Muscle layer of colon (tissue), 2 donors: ENCODE measurements around the gene GAREM1.

Source experiments
- H3K27ac ChIP-seq: one replicate; pipeline ENCODE4 v1.7.0; 2013; ENCODE audit warnings: low read depth, mild to moderate bottlenecking, low read length, moderate library complexity
- H3K27me3 ChIP-seq, 2 donors: one replicate each; pipeline ENCODE4 v1.7.0; 2013; ENCODE audit warnings: low read length in 2 of 2, mild to moderate bottlenecking in 2 of 2; ENCODE audit not compliant: insufficient read depth in 2 of 2, control insufficient read depth in 1 of 2
- H3K36me3 ChIP-seq: one replicate; pipeline ENCODE4 v1.7.0; 2013; ENCODE audit warnings: mild to moderate bottlenecking, low read length; ENCODE audit not compliant: insufficient read depth
- H3K4me1 ChIP-seq: one replicate; pipeline ENCODE4 v1.7.0; 2013; ENCODE audit warnings: mild to moderate bottlenecking, low read length; ENCODE audit not compliant: insufficient read depth
- H3K4me3 ChIP-seq, 2 donors: one replicate each; pipeline ENCODE4 v1.7.0; 2013; ENCODE audit warnings: low read length in 2 of 2, low read depth in 1 of 2, mild to moderate bottlenecking in 1 of 2, moderate library complexity in 1 of 2
- H3K9ac ChIP-seq: one replicate; pipeline ENCODE4 v1.7.0; 2013; ENCODE audit warnings: low read length
- H3K9me3 ChIP-seq: one replicate; pipeline ENCODE4 v1.7.0; 2013; ENCODE audit warnings: mild to moderate bottlenecking, low read length
- donor health status: abdominal sarcoma.
- donor health status: Adenocarcinoma of cecum.

GAREM1 gene

GRCh38 chr18:32420084-32420750 lies 50.5 kb downstream of the GAREM1 start:
- Histone ChIP-seq H3K27ac (no peak overlapping the region), H3K4me1 (peaks cover 31% of the 10 kb centered on the region), H3K36me3 (no peaks in the 10 kb centered on the region), H3K4me3 (no peak overlapping the region), H3K9ac (no peak overlapping the region), H3K27me3 (no peaks in the 10 kb centered on the region), H3K9me3 (no peaks in the 10 kb centered on the region)

- no peak overlapping the region for H3K4me3 ChIP-seq
- H3K9ac ChIP-seq = no peak overlapping the region
- H3K9me3 ChIP-seq = no peaks in the 10 kb centered on the region
- H3K27ac ChIP-seq = no peak overlapping the region
- H3K4me1 ChIP-seq = peaks cover 15% of the 10 kb centered on the region
- no peaks in the 10 kb centered on the region for H3K27me3 ChIP-seq
- H3K36me3 ChIP-seq = no peaks in the 10 kb centered on the region
Measured at GRCh38 chr18:32418148-32418547, 52.5 kb downstream of the GAREM1 start.

- H3K4me3 ChIP-seq = no peak overlapping the region
- H3K27me3 ChIP-seq = no peaks in the 10 kb centered on the region
- H3K36me3 ChIP-seq = no peaks in the 10 kb centered on the region
- H3K4me1 ChIP-seq = peaks cover 25% of the 10 kb centered on the region
- no peak overlapping the region for H3K9ac ChIP-seq
- no peak overlapping the region for H3K27ac ChIP-seq
- H3K9me3 ChIP-seq = no peaks in the 10 kb centered on the region
Measured at GRCh38 chr18:32405588-32405987, 65.1 kb downstream of the GAREM1 start.

- Histone ChIP-seq H3K27ac (no peak overlapping the region), H3K4me3 (no peak overlapping the region), H3K36me3 (no peaks in the 10 kb centered on the region), H3K9ac (no peak overlapping the region), H3K9me3 (no peaks in the 10 kb centered on the region), H3K27me3 (no peaks in the 10 kb centered on the region), H3K4me1 (peaks cover 25% of the 10 kb centered on the region)
Measured at GRCh38 chr18:32401621-32402020, 69.1 kb downstream of the GAREM1 start.

- no peak overlapping the region for H3K9ac ChIP-seq
- H3K27ac ChIP-seq = no peak overlapping the region
- H3K36me3 ChIP-seq = no peaks in the 10 kb centered on the region
- H3K9me3 ChIP-seq = no peaks in the 10 kb centered on the region
- H3K4me3 ChIP-seq = no peak overlapping the region
- no peaks in the 10 kb centered on the region for H3K27me3 ChIP-seq
- no peaks in the 10 kb centered on the region for H3K4me1 ChIP-seq
Measured at GRCh38 chr18:32393407-32393806, 77.3 kb downstream of the GAREM1 start.

GRCh38 chr18:32391126-32391525 lies 79.6 kb downstream of the GAREM1 start:
- H3K9me3 ChIP-seq = no peaks in the 10 kb centered on the region
- no peaks in the 10 kb centered on the region for H3K4me1 ChIP-seq
- H3K27ac ChIP-seq = no peak overlapping the region
- H3K9ac ChIP-seq = no peak overlapping the region
- H3K36me3 ChIP-seq = no peaks in the 10 kb centered on the region
- H3K27me3 ChIP-seq = no peaks in the 10 kb centered on the region
- no peak overlapping the region for H3K4me3 ChIP-seq

GRCh38 chr18:32389858-32390257 lies 80.8 kb downstream of the GAREM1 start:
- Histone ChIP-seq H3K9me3 (no peaks in the 10 kb centered on the region), H3K27ac (no peak overlapping the region), H3K27me3 (no peaks in the 10 kb centered on the region), H3K4me3 (no peak overlapping the region), H3K4me1 (no peaks in the 10 kb centered on the region), H3K9ac (no peak overlapping the region), H3K36me3 (no peaks in the 10 kb centered on the region)

- Histone ChIP-seq H3K27ac (no peak overlapping the region), H3K4me1 (no peaks in the 10 kb centered on the region), H3K36me3 (no peaks in the 10 kb centered on the region), H3K9me3 (no peaks in the 10 kb centered on the region), H3K9ac (no peak overlapping the region), H3K27me3 (no peaks in the 10 kb centered on the region), H3K4me3 (no peak overlapping the region)
Measured at GRCh38 chr18:32389191-32389590, 81.5 kb downstream of the GAREM1 start.

- Histone ChIP-seq H3K36me3 (no peaks in the 10 kb centered on the region), H3K27ac (no peak overlapping the region), H3K27me3 (no peaks in the 10 kb centered on the region), H3K9ac (no peak overlapping the region), H3K4me3 (no peak overlapping the region), H3K4me1 (peaks cover 10% of the 10 kb centered on the region), H3K9me3 (no peaks in the 10 kb centered on the region)
Measured at GRCh38 chr18:32386471-32386870, 84.2 kb downstream of the GAREM1 start.

GRCh38 chr18:32383050-32383819 lies 87.4 kb downstream of the GAREM1 start:
- Histone ChIP-seq H3K4me3 (no peak overlapping the region), H3K27me3 (no peaks in the 10 kb centered on the region), H3K4me1 (peaks cover 10% of the 10 kb centered on the region), H3K27ac (no peak overlapping the region), H3K9ac (no peak overlapping the region), H3K9me3 (no peaks in the 10 kb centered on the region), H3K36me3 (no peaks in the 10 kb centered on the region)

- Histone ChIP-seq H3K9ac (no peak overlapping the region), H3K4me3 (no peak overlapping the region), H3K36me3 (no peaks in the 10 kb centered on the region), H3K27me3 (no peaks in the 10 kb centered on the region), H3K27ac (no peak overlapping the region), H3K4me1 (peaks cover 10% of the 10 kb centered on the region), H3K9me3 (no peaks in the 10 kb centered on the region)
Measured at GRCh38 chr18:32381761-32382160, 88.9 kb downstream of the GAREM1 start.

GRCh38 chr18:32380559-32380958 lies 90.1 kb downstream of the GAREM1 start:
- no peaks in the 10 kb centered on the region for H3K36me3 ChIP-seq
- H3K4me1 ChIP-seq = peaks cover 10% of the 10 kb centered on the region
- no peak overlapping the region for H3K4me3 ChIP-seq
- H3K9me3 ChIP-seq = no peaks in the 10 kb centered on the region
- H3K27ac ChIP-seq = no peak overlapping the region
- no peak overlapping the region for H3K9ac ChIP-seq
- H3K27me3 ChIP-seq = no peaks in the 10 kb centered on the region
